Right atrium auricular region (tissue), 2 donors: ENCODE measurements around the gene PROM2. TPM values are rescaled to one million over a fixed set of nuclear protein-coding genes. Genes with fewer than 3 reads are reported as not detected.
A peak's percentile ranks its signal among the peaks of the same experiment; 100 is the strongest.
"Not testable (repeated sequence)": the region's sequence is repeated elsewhere in the genome, so short reads cannot be mapped to it uniquely, and the experiment has no call there.

Experiments
- DNase-seq: peaks from one replicate; pipeline ENCODE4 v3.0.0-alpha.2; 2019; ENCODE audit warnings: low spot score
- H3K27ac ChIP-seq, 2 donors: fragments of 200-600 bp; sonication (generic); 1 replicate in 1 of 2; 2 replicates in 1 of 2; pipeline ENCODE4 v1.5.1; 2016 to 2019
- H3K27me3 ChIP-seq, 2 donors: fragments of 200-600 bp; sonication (generic); one replicate each; pipeline versions ENCODE4 v1.5.1 to v1.6.0; 2017 to 2019
- H3K36me3 ChIP-seq: fragments of 200-600 bp; sonication (generic); one replicate; pipeline ENCODE4 v1.5.1; 2016
- H3K4me1 ChIP-seq, 2 donors: fragments of 200-600 bp; sonication (generic); one replicate each; pipeline versions ENCODE4 v1.5.1 to v1.6.0; 2017 to 2019
- H3K4me3 ChIP-seq, 2 donors: fragments of 200-600 bp; sonication (generic); 1 replicate in 1 of 2; 2 replicates in 1 of 2; pipeline ENCODE4 v1.5.1; 2017 to 2019; ENCODE audit warnings: mild to moderate bottlenecking in 1 of 2, moderate library complexity in 1 of 2
- H3K9me3 ChIP-seq, 2 donors: fragments of 200-600 bp; sonication (generic); one replicate each; pipeline ENCODE4 v1.5.1; 2019
- CTCF ChIP-seq, 2 donors: fragments of 200-600 bp; sonication (generic); IDR thresholded peaks; one replicate each; pipeline ENCODE4 v1.5.1; 2019; ENCODE audit warnings: antibody characterized with exemption in 2 of 2
- total RNA-seq, 2 donors: library from RNA; depleted of rRNA; stranded (reverse); fragments of >200 nt; gene quantifications; one replicate each; pipeline ENCODE4 v1.1.0, GENCODE V29; 2016

PROM2 gene
- total RNA-seq, 2 donors from 2014 or later = 0.11 to 0.35 TPM

GRCh38 chr2:95266781-95267430 lies 7.3 kb upstream of the PROM2 start:
- Histone ChIP-seq H3K27ac (no peak overlapping the region), H3K36me3 (no peaks in the 10 kb centered on the region), H3K9me3 (no peaks in the 10 kb centered on the region), H3K27me3 (no peaks in the 10 kb centered on the region), H3K4me3 (no peak overlapping the region), H3K4me1 (no peaks in the 10 kb centered on the region)
- DNase-seq = peak; percentile 46
- no peak for TF ChIP-seq CTCF (IDR thresholded peaks at IDR 0.05)

- H3K27ac ChIP-seq = no peak overlapping the region
- no peak overlapping the region for H3K4me3 ChIP-seq
- H3K27me3 ChIP-seq = no peaks in the 10 kb centered on the region
- H3K9me3 ChIP-seq = no peaks in the 10 kb centered on the region
- H3K4me1 ChIP-seq = no peaks in the 10 kb centered on the region
- H3K36me3 ChIP-seq = no peaks in the 10 kb centered on the region
- no peak for TF ChIP-seq CTCF (IDR thresholded peaks at IDR 0.05)
- DNase-seq = peak; percentile 53
These were observed 6.6 kb upstream of the PROM2 start for GRCh38 chr2:95267458-95268210.

GRCh38 chr2:95268211-95269035 lies 5.8 kb upstream of the PROM2 start:
- H3K27ac ChIP-seq = no peak overlapping the region
- H3K27me3 ChIP-seq = no peaks in the 10 kb centered on the region
- H3K4me3 ChIP-seq = no peak overlapping the region
- no peak for TF ChIP-seq CTCF (IDR thresholded peaks at IDR 0.05)
- H3K36me3 ChIP-seq = no peaks in the 10 kb centered on the region
- DNase-seq = peak; percentile 21
- no peaks in the 10 kb centered on the region for H3K9me3 ChIP-seq
- H3K4me1 ChIP-seq = no peaks in the 10 kb centered on the region

- Histone ChIP-seq H3K27me3 (no peaks in the 10 kb centered on the region), H3K9me3 (no peaks in the 10 kb centered on the region), H3K36me3 (no peaks in the 10 kb centered on the region), H3K27ac (no peak overlapping the region), H3K4me1 (no peaks in the 10 kb centered on the region), H3K4me3 (no peak overlapping the region)
- DNase-seq = peak; percentile 46
- TF ChIP-seq CTCF (IDR thresholded peaks at IDR 0.05) = no peak
These were observed 5.1 kb upstream of the PROM2 start for GRCh38 chr2:95269036-95269680.

- H3K36me3 ChIP-seq, H3K27ac ChIP-seq, H3K27me3 ChIP-seq, H3K4me3 ChIP-seq, H3K4me1 ChIP-seq, H3K9me3 ChIP-seq: not testable (repeated sequence)
- DNase-seq = peak; percentile 42
These were observed 4.5 kb upstream of the PROM2 start for GRCh38 chr2:95269745-95270144.
